ENCODE results near the gene CCSAP. TPM values are rescaled to one million over a fixed set of nuclear protein-coding genes. Genes with fewer than 3 reads are reported as not detected.

The CCSAP gene
- 1 to 10 TPM; 4.9 to 5.0 TPM for total RNA-seq

GRCh38 chr1:229342656-229343569 is at the start of gene CCSAP:
TSS of gene CCSAP (minus strand) at chr1:229343047. CDS start at chr1:229342465, 582 bp downstream.
- H3K27me3 Mint-ChIP-seq (ENCODE audit: low read depth), result peaks cover 9% of the 10 kb centered on the region

GRCh38 chr1:229390130-229390529 is 47.3 kb upstream of the CCSAP start:
- CTCF ChIA-PET, result no interaction called here
- H3K4me3 Mint-ChIP-seq, result no peak overlapping the region
- intact Hi-C loops (cut with micrococcal nuclease), result no loop called here
- H3K36me3 Mint-ChIP-seq (ENCODE audit: low read depth), result no peaks in the 10 kb centered on the region
- no peak for DNase-seq
- H3K27me3 Mint-ChIP-seq (ENCODE audit: low read depth), result peaks cover 13% of the 10 kb centered on the region
- H3K4me1 Mint-ChIP-seq (ENCODE audit: low read depth), result no peaks in the 10 kb centered on the region
- H3K9me3 Mint-ChIP-seq, result no peaks in the 10 kb centered on the region
- H3K27ac Mint-ChIP-seq, result no peak overlapping the region

More at GRCh38 chr1:229342656-229343569, at the start of gene CCSAP:
- H3K27ac Mint-ChIP-seq, result peak within 1 kb of the TSS; percentile 78
- DNase-seq, result peak; percentile 54
- no peaks in the 10 kb centered on the region for H3K36me3 Mint-ChIP-seq (ENCODE audit: low read depth)
- peaks cover 38% of the 10 kb centered on the region for H3K4me1 Mint-ChIP-seq (ENCODE audit: low read depth)
- intact Hi-C loops (cut with micrococcal nuclease), result loop anchor here (1.0 to 10.0 kb wide), 6 partner anchors 72 to 548 kb away; partner anchors contain the start of genes ABCB10, NUP133, RAB4A and TAF5L
- CTCF ChIA-PET, result interaction anchor here (0.8 to 1.2 kb wide), 2 partner anchors 166 to 216 kb away, joined by 3 to 5 read pairs; partner anchors contain the start of gene ABCB10
- peak within 1 kb of the TSS; percentile 88 for H3K4me3 Mint-ChIP-seq
- peaks cover 3% of the 10 kb centered on the region for H3K9me3 Mint-ChIP-seq

GRCh38 chr1:229388897-229389580 is 46.2 kb upstream of the CCSAP start:
- no peaks in the 10 kb centered on the region for H3K4me1 Mint-ChIP-seq (ENCODE audit: low read depth)
- peaks cover 11% of the 10 kb centered on the region for H3K27me3 Mint-ChIP-seq (ENCODE audit: low read depth)
- CTCF ChIA-PET, result no interaction called here
- H3K9me3 Mint-ChIP-seq, result no peaks in the 10 kb centered on the region
- intact Hi-C loops (cut with micrococcal nuclease), result no loop called here
- no peak overlapping the region for H3K4me3 Mint-ChIP-seq
- no peak overlapping the region for H3K27ac Mint-ChIP-seq
- no peaks in the 10 kb centered on the region for H3K36me3 Mint-ChIP-seq (ENCODE audit: low read depth)
- no peak for DNase-seq

- Mint-ChIP-seq H3K9me3 (no peaks in the 10 kb centered on the region), H3K4me3 (no peak overlapping the region), H3K4me1 (ENCODE audit: low read depth) (no peaks in the 10 kb centered on the region), H3K27ac (no peak overlapping the region), H3K36me3 (ENCODE audit: low read depth) (no peaks in the 10 kb centered on the region), H3K27me3 (ENCODE audit: low read depth) (peaks cover 4% of the 10 kb centered on the region)
- DNase-seq, result no peak
- intact Hi-C loops (cut with micrococcal nuclease), result no loop called here
- CTCF ChIA-PET, result interaction anchor here (0.6 kb wide), 1 partner anchor 331 kb away, joined by 3 read pairs; no protein-coding TSS in a partner anchor
These were observed 43.1 kb upstream of the CCSAP start for GRCh38 chr1:229385853-229386456.

- Mint-ChIP-seq H3K4me1 (ENCODE audit: low read depth) (no peaks in the 10 kb centered on the region), H3K9me3 (no peaks in the 10 kb centered on the region), H3K27ac (no peak overlapping the region), H3K4me3 (no peak overlapping the region), H3K27me3 (ENCODE audit: low read depth) (peaks cover 4% of the 10 kb centered on the region), H3K36me3 (ENCODE audit: low read depth) (no peaks in the 10 kb centered on the region)
- DNase-seq, result no peak
- CTCF ChIA-PET, result no interaction called here
- intact Hi-C loops (cut with micrococcal nuclease), result no loop called here
These were observed 42.0 kb upstream of the CCSAP start for GRCh38 chr1:229384822-229385221.

GRCh38 chr1:229383961-229384360 is 41.1 kb upstream of the CCSAP start:
- H3K4me3 Mint-ChIP-seq, result no peak overlapping the region
- H3K4me1 Mint-ChIP-seq (ENCODE audit: low read depth), result no peaks in the 10 kb centered on the region
- H3K27me3 Mint-ChIP-seq (ENCODE audit: low read depth), result peaks cover 2% of the 10 kb centered on the region
- no peak overlapping the region for H3K27ac Mint-ChIP-seq
- intact Hi-C loops (cut with micrococcal nuclease), result no loop called here
- CTCF ChIA-PET, result no interaction called here
- H3K36me3 Mint-ChIP-seq (ENCODE audit: low read depth), result no peaks in the 10 kb centered on the region
- no peaks in the 10 kb centered on the region for H3K9me3 Mint-ChIP-seq
- no peak for DNase-seq

- no peak overlapping the region for H3K27ac Mint-ChIP-seq
- CTCF ChIA-PET, result no interaction called here
- H3K36me3 Mint-ChIP-seq (ENCODE audit: low read depth), result no peaks in the 10 kb centered on the region
- no peaks in the 10 kb centered on the region for H3K9me3 Mint-ChIP-seq
- DNase-seq, result no peak
- H3K27me3 Mint-ChIP-seq (ENCODE audit: low read depth), result peaks cover 2% of the 10 kb centered on the region
- no peak overlapping the region for H3K4me3 Mint-ChIP-seq
- no peaks in the 10 kb centered on the region for H3K4me1 Mint-ChIP-seq (ENCODE audit: low read depth)
- intact Hi-C loops (cut with micrococcal nuclease), result no loop called here
These were observed 40.3 kb upstream of the CCSAP start for GRCh38 chr1:229383188-229383587.

- intact Hi-C loops (cut with micrococcal nuclease), result no loop called here
- Mint-ChIP-seq H3K4me3 (no peak overlapping the region), H3K9me3 (no peaks in the 10 kb centered on the region), H3K27ac (no peak overlapping the region), H3K36me3 (ENCODE audit: low read depth) (no peaks in the 10 kb centered on the region), H3K4me1 (ENCODE audit: low read depth) (no peaks in the 10 kb centered on the region), H3K27me3 (ENCODE audit: low read depth) (peaks cover 2% of the 10 kb centered on the region)
- DNase-seq, result no peak
- CTCF ChIA-PET, result no interaction called here
These were observed 38.4 kb upstream of the CCSAP start for GRCh38 chr1:229381234-229381633.

GRCh38 chr1:229380536-229381160 is 37.8 kb upstream of the CCSAP start:
- Mint-ChIP-seq H3K36me3 (ENCODE audit: low read depth) (no peaks in the 10 kb centered on the region), H3K4me3 (no peak overlapping the region), H3K27ac (no peak overlapping the region), H3K4me1 (ENCODE audit: low read depth) (no peaks in the 10 kb centered on the region), H3K9me3 (no peaks in the 10 kb centered on the region), H3K27me3 (ENCODE audit: low read depth) (peaks cover 2% of the 10 kb centered on the region)
- intact Hi-C loops (cut with micrococcal nuclease), result no loop called here
- CTCF ChIA-PET, result no interaction called here
- no peak for DNase-seq

GRCh38 chr1:229379846-229380245 is 37.0 kb upstream of the CCSAP start:
- Mint-ChIP-seq H3K27me3 (ENCODE audit: low read depth) (no peaks in the 10 kb centered on the region), H3K9me3 (no peaks in the 10 kb centered on the region), H3K4me1 (ENCODE audit: low read depth) (no peaks in the 10 kb centered on the region), H3K27ac (no peak overlapping the region), H3K36me3 (ENCODE audit: low read depth) (no peaks in the 10 kb centered on the region), H3K4me3 (no peak overlapping the region)
- intact Hi-C loops (cut with micrococcal nuclease), result no loop called here
- DNase-seq, result no peak
- CTCF ChIA-PET, result no interaction called here

GRCh38 chr1:229378586-229379367 is 35.9 kb upstream of the CCSAP start:
- H3K27ac Mint-ChIP-seq, result no peak overlapping the region
- no peaks in the 10 kb centered on the region for H3K4me1 Mint-ChIP-seq (ENCODE audit: low read depth)
- CTCF ChIA-PET, result no interaction called here
- DNase-seq, result no peak
- no peak overlapping the region for H3K4me3 Mint-ChIP-seq
- no peaks in the 10 kb centered on the region for H3K27me3 Mint-ChIP-seq (ENCODE audit: low read depth)
- intact Hi-C loops (cut with micrococcal nuclease), result no loop called here
- no peaks in the 10 kb centered on the region for H3K36me3 Mint-ChIP-seq (ENCODE audit: low read depth)
- H3K9me3 Mint-ChIP-seq, result no peaks in the 10 kb centered on the region

Data from activated naive CD4-positive, alpha-beta T cell treated with anti-CD3 and anti-CD28 coated beads for 36 hours (primary cell).